Right cardiac atrium (tissue), 5 donors: ENCODE results near the gene CHAMP1. TPM values are rescaled to one million over a fixed set of nuclear protein-coding genes. Genes with fewer than 3 reads are reported as not detected.
"Not testable (repeated sequence)": the region's sequence is repeated elsewhere in the genome, so short reads cannot be mapped to it uniquely, and the experiment has no call there.

Experiments used
- ATAC-seq, 2 donors: fragments of 200-7000 bp; cut with Tn5 transposase; one replicate each; pipeline versions ENCODE4 v1.8.0 to v1.9.1; 2020; ENCODE audit warnings: moderate library complexity in 2 of 2, mild to moderate bottlenecking in 1 of 2
- DNase-seq, 3 donors: peaks; one replicate each; pipeline ENCODE4 v3.0.0-alpha.2; 2020
- H3K27ac ChIP-seq: one replicate; pipeline ENCODE4 v1.5.1; 2013; ENCODE audit warnings: mild to moderate bottlenecking, low read length, control low read depth, moderate library complexity
- H3K27me3 ChIP-seq: one replicate; pipeline ENCODE4 v1.6.1; 2013; ENCODE audit not compliant: control insufficient read depth, insufficient read depth
- H3K4me1 ChIP-seq: one replicate; pipeline ENCODE4 v1.6.1; 2013; ENCODE audit warnings: low read length; ENCODE audit not compliant: control insufficient read depth, insufficient read depth
- H3K4me3 ChIP-seq: one replicate; pipeline ENCODE4 v1.5.1; 2013; ENCODE audit warnings: low read length, control low read depth
- H3K9me3 ChIP-seq: one replicate; pipeline ENCODE4 v1.6.1; 2013; ENCODE audit warnings: low read length; ENCODE audit not compliant: control insufficient read depth
- WGBS: extraction: QIAGEN DNeasy Blood & Tissue Kit; methylation state at CpG from one replicate; pipeline ENCODE4 v1.1.7; 2013; 5-methylcytosine and 5-hydroxymethylcytosine counted together
- intact Hi-C, 4 donors: fragments of 100-400 bp; cut with DNase I; formaldehyde crosslinking; loops; one replicate each; pipeline versions ENCODE4 v1.11.0 to v1.14.0; 2022 to 2023
- polyA plus RNA-seq: library from polyadenylated mRNA; stranded (reverse); fragments of 200-250 nt; gene quantifications from one replicate; pipeline ENCODE4 v1.2.3, GENCODE V29; 2013
- total RNA-seq, 4 donors: library from RNA; stranded (reverse); fragmentation: NEBNext Ultra II Directional; extraction: Animal tissue kit (Norgen Biotek cat#: 25700); gene quantifications; one replicate each; pipeline ENCODE4 v1.2.1, GENCODE V29; 2021
- donor health status: healthy with polysubstance abuse.
- donor health status: DM: no; HTN: yes; CAD: no.
- donor health status: DM: no; HTN: no; CAD: no.
- donor health status: DM: no; HTN: yes; CAD: no; lungs with severe emphysema.
- donor health status: DM: yes; HTN: yes; CAD: no.

Gene CHAMP1
- total and polyA plus RNA-seq, 5 donors = 5.2 to 12.8 (median 12.4) TPM

DNA sequence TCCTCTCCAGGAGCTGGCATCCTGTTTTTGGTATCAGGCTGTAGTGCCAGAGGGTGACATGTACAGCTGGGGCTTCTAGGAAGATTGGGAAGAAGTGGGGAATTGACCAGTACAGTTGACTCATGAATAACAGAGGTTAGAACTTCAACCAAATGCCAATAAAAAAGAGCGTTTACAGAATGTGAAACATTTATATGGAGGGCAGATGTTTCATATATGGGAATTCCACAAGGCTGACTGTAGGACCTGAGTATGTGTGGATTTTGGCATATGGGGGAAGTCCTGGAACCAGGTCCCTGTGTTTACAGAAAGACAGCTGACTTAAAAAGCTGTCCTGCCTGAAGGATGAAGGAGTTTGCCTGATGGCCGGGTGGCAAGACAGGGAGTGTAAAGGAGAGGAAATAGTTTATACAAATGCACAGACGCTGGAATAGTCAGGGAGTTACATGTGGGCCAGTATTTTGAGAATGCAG, 5.2 kb downstream of the CHAMP1 start:
- ATAC-seq = no peak
- H3K27ac ChIP-seq = peak overlapping the region; percentile 76
- WGBS = 52% methylated on average over 3 of the region's 3 CpGs
- intact Hi-C loops = no loop called here
- no peaks in the 10 kb centered on the region for H3K27me3 ChIP-seq
- peaks cover 2% of the 10 kb centered on the region for H3K4me1 ChIP-seq
- H3K9me3 ChIP-seq = no peaks in the 10 kb centered on the region
- no peak for DNase-seq
- no peak overlapping the region for H3K4me3 ChIP-seq

DNA sequence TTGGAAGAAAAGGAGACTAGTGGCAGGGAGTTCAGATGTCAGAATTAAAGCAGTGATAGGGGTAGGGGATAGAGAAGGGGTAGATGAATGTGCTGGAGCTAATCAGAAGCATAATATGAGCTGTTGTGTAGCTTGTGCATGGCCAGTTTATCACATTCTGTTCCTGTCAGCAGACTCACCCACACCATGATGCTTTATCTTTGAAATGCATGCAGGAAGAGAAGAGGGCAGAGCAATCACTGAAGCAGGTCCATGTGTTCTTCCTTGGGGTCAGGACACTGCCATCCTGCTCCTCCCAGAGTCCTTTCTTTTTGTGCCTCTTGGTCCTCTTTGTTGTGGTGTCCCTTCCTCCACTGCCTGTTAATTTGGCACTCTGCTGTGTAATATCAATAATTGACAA, 5.8 kb downstream of the CHAMP1 start:
- DNase-seq = no peak
- Histone ChIP-seq H3K4me1 (peaks cover 2% of the 10 kb centered on the region), H3K4me3 (no peak overlapping the region), H3K27ac (peak overlapping the region; percentile 76), H3K9me3 (no peaks in the 10 kb centered on the region), H3K27me3 (no peaks in the 10 kb centered on the region)
- intact Hi-C loops = no loop called here
- peak; percentile 31 to 60 for ATAC-seq

DNA sequence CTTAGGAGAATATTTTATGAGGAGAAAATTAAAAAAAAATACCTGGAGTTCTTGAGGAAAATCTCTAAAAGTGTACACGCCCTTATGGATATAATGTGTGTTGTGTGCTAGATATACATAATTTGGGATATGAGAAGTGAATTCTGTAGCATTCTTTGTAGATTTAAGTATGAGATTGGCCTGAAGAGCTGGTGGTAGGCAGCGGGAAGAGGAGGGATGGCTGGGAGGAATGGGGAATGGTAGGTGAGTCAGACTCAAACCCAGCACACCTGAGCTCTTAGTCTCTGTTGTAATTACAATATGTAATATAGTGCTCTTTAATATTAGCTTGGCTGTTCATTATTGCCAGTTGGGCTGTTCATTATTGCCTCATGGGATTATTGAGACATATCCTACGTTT, 7.0 kb downstream of the CHAMP1 start:
- H3K4me1 ChIP-seq = peaks cover 2% of the 10 kb centered on the region

DNA sequence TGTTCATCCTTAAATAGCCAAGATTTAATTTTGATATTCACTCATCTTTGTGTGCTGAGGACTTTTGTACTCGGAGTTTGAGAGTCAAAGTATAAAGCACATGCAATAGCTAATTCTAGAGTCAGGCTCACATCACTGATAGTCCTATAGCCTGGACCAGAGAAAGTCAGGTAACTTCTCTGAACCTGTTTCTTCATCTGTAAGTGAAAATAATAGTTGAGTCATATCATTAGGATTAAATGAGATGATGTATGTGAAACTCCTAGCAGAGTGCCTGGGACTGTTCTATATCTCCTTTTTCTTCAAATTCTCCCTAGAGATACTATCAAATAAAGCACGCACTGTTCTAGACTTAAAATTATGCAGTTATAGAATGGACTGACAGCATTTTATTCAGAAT, 9.0 kb downstream of the CHAMP1 start:
- no peak overlapping the region for H3K27ac ChIP-seq
- 95% methylated on average over 2 of the region's 2 CpGs for WGBS

More for the DNA sequence above, 7.0 kb downstream of the CHAMP1 start:
- ATAC-seq (no peak), DNase-seq (no peak)
- Histone ChIP-seq H3K27me3 (no peaks in the 10 kb centered on the region), H3K9me3 (no peaks in the 10 kb centered on the region), H3K27ac (no peak overlapping the region), H3K4me3 (no peak overlapping the region)
- WGBS = 92% methylated on average over 3 of the region's 3 CpGs
- intact Hi-C loops = no loop called here

DNA sequence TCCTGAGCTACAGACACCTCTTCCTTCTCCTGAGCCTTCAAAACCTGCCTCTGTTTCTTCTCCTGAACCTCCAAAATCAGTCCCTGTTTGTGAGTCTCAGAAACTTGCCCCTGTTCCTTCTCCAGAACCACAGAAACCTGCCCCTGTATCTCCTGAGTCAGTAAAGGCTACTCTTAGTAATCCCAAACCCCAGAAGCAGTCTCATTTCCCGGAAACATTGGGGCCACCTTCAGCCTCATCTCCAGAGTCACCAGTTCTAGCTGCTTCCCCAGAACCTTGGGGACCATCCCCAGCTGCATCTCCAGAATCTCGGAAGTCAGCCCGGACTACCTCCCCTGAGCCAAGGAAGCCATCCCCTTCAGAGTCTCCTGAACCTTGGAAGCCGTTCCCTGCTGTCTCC, 10.0 kb downstream of the CHAMP1 start:
- Histone ChIP-seq H3K27me3 (no peaks in the 10 kb centered on the region), H3K4me3 (no peak overlapping the region), H3K27ac (no peak overlapping the region), H3K9me3 (no peaks in the 10 kb centered on the region), H3K4me1 (no peaks in the 10 kb centered on the region)
- 98% methylated on average over 4 of the region's 4 CpGs for WGBS
- no peak for ATAC-seq
- DNase-seq = no peak
- intact Hi-C loops = no loop called here

More for the DNA sequence above, 9.0 kb downstream of the CHAMP1 start:
- Histone ChIP-seq H3K27me3 (no peaks in the 10 kb centered on the region), H3K9me3 (no peaks in the 10 kb centered on the region), H3K4me1 (peaks cover 1% of the 10 kb centered on the region), H3K4me3 (no peak overlapping the region)
- no peak for ATAC-seq
- intact Hi-C loops = no loop called here
- no peak for DNase-seq

DNA sequence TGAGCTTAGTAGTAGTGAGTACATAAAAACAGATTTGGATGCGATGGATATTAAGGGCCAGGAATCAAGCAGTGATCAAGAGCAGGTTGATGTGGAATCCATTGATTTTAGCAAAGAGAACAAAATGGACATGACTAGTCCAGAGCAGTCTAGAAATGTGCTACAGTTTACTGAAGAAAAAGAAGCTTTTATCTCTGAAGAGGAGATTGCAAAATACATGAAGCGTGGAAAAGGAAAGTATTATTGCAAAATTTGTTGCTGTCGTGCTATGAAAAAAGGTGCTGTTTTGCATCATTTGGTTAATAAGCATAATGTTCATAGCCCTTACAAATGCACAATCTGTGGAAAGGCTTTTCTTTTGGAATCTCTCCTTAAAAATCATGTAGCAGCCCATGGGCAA, 11.4 kb downstream of the CHAMP1 start:
- intact Hi-C loops = no loop called here
- ATAC-seq = no peak
- no peak for DNase-seq
- WGBS = 85% methylated on average over 3 of the region's 3 CpGs
- Histone ChIP-seq H3K4me1 (no peaks in the 10 kb centered on the region), H3K27ac (no peak overlapping the region), H3K4me3 (no peak overlapping the region), H3K27me3 (no peaks in the 10 kb centered on the region), H3K9me3 (no peaks in the 10 kb centered on the region)

DNA sequence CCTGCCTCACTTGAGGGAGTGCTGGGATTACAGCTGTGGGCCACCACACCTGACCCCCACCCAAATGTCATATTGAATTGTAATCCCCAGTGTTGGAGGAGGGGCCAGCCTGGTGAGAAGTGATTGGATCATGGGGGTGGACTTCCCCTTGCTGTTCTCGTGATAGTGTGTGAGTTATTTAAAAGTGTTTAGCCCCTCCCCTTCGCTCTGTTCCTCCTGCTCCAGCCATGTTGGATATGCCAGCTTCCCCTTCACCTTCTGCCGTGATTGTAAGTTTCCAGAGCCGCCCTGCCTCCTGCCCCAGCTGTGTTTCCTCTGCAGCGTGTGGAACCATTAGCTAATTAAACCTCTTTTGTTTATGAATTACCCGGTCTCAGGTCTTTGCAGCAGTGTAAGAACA, 13.7 kb downstream of the CHAMP1 start:
- Histone ChIP-seq H3K4me1 (no peaks in the 10 kb centered on the region), H3K4me3 (no peak overlapping the region), H3K27me3 (no peaks in the 10 kb centered on the region), H3K9me3 (no peaks in the 10 kb centered on the region), H3K27ac (no peak overlapping the region)
- intact Hi-C loops = no loop called here
- 82% methylated on average over 6 of the region's 6 CpGs for WGBS
- ATAC-seq = no peak
- no peak for DNase-seq

DNA sequence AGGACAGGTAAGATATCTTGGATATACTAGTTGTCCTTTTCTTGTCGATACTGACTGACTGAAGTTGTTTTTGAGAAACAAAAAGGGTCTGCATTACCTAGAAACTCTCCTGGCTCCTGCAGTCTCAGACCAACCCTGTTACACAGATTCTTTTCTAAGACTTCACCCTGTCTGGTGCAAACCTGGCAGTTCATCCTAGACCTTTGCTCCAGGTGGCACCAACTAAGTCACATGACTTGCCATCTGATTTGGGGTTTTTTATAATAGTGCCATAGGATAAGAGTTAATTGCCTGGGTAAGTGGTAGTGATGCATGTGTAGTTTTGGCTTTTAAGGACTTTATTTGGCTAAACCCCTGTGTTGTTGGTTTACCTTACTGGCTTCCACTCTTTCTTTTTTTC, 14.3 kb downstream of the CHAMP1 start:
- Histone ChIP-seq H3K27me3 (no peaks in the 10 kb centered on the region), H3K27ac (no peak overlapping the region), H3K9me3 (no peaks in the 10 kb centered on the region), H3K4me1 (no peaks in the 10 kb centered on the region), H3K4me3 (no peak overlapping the region)
- 92% methylated on average over 1 of the region's 1 CpG for WGBS
- no peak for DNase-seq
- ATAC-seq = no peak
- intact Hi-C loops = no loop called here

DNA sequence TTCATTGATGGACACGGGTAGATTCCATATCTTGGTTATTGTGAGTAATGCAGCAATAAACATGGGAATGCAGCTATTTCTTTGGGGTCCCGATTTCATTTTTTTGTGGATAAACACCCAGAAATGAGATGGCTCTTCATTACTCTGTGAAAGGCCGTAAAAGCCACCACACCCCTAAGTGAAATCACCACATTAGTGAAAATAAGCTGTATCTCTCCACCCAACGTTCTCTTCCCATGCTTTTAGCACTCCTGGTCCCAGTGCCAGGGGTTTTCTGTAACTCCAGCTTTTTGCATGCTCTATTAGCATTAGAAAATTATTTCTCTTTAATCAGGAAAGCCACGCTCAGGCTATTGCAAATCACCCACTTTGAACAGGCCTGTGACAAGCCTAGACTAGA, 15.8 kb downstream of the CHAMP1 start:
- intact Hi-C loops = no loop called here
- ATAC-seq (no peak), DNase-seq (no peak)
- no peaks in the 10 kb centered on the region for H3K27me3 ChIP-seq
- H3K9me3 ChIP-seq = no peaks in the 10 kb centered on the region
- H3K27ac ChIP-seq = no peak overlapping the region
- 87% methylated on average over 5 of the region's 5 CpGs for WGBS
- no peaks in the 10 kb centered on the region for H3K4me1 ChIP-seq
- H3K4me3 ChIP-seq = no peak overlapping the region

DNA sequence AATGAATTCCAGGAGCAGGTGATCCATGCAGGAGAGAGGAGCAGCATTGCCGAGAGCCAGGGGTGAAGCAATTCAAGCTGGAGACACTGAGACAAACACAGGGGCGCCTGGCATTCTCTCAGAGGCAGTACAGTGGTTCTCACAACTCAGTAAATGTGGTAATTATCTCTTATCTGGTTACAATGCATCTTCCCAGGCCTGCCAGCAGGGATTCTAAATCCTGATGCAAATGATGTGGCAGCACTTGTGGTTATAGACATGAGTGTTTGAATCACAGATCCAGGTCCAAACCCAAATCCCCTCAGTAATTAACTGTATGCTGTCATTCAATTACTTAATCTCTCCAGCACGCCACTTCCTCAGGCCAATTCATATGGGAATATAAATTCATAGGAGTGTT, 19.6 kb downstream of the CHAMP1 start:
- ATAC-seq, H3K27ac ChIP-seq, H3K4me1 ChIP-seq, H3K27me3 ChIP-seq, DNase-seq, intact Hi-C loops, H3K9me3 ChIP-seq, H3K4me3 ChIP-seq: not testable (repeated sequence)
- 67% methylated on average over 3 of the region's 3 CpGs for WGBS

DNA sequence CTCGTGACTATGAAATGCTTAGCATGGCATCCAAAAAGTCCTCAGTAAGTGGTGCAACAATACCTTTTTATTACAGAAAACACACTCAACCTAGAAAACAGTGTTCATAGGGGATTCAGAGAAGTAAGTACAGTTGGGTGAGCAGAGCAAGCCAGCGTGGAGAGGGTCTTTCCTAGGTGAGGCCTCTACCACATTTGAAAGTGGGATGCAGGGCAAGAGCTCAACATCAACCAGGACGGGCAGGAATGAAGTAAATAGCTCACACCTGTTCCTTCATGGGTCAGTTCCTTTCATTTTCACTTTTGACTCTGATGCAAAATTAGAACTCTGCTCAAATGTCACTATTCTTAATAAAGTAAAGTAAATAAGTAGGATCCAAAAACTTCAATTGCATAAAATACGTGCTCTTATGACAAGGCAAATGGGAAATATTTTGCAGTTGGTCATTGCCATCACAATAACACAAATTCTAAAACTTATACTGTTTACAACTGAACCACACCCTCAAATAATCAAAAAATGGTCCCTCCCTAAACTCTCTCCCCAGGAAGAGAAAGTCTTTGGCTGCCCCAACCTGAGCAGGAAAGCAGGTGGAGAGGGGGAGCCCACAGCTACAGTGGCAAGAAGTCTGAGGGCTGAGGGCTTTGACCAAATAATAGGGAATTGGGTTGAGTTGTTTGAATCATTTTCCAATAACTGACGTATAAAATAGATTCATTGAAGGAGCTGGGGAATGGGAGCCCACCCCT, 20.2 kb downstream of the CHAMP1 start:
- Histone ChIP-seq H3K27ac (no peak overlapping the region), H3K9me3 (no peaks in the 10 kb centered on the region), H3K4me1 (no peaks in the 10 kb centered on the region), H3K4me3 (no peak overlapping the region), H3K27me3 (no peaks in the 10 kb centered on the region)
- ATAC-seq = no peak
- DNase-seq = no peak
- intact Hi-C loops = no loop called here
- 71% methylated on average over 5 of the region's 5 CpGs for WGBS

DNA sequence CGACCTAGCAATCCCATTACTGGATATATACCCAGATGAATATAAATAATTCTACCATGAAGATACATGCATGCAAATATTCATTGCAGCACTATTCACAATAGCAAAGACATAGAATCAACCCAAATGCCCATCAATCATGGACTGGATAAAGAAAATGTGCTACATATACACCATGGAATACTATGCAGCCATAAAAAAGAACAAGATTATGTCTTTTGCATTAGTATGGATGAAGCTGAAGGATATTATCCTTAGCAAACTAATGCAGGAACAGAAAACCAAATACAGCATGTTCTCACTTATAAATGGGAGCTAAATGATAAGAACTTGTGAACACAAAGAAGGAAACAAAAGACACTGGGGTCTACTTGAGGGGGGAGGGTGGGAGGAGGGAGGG, 22.2 kb downstream of the CHAMP1 start:
- 86% methylated on average over 1 of the region's 1 CpG for WGBS
- DNase-seq, intact Hi-C loops, H3K4me1 ChIP-seq, ATAC-seq, H3K9me3 ChIP-seq, H3K27ac ChIP-seq, H3K27me3 ChIP-seq, H3K4me3 ChIP-seq: not testable (repeated sequence)
